22Rv1 (cell line): ENCODE results near the gene VPS37B.

Experiments used
- H3K27ac ChIP-seq: fragments of 450-650 bp; 2 replicates; pipeline ENCODE4 v1.5.1; 2017
- CTCF ChIP-seq: fragments of 450-650 bp; IDR thresholded peaks from 2 replicates; pipeline ENCODE4 v1.5.1; 2017; ENCODE audit warnings: mild to moderate bottlenecking
- ZFX ChIP-seq: fragments of 450-650 bp; IDR thresholded peaks from 2 replicates; pipeline ENCODE4 v1.6.1; 2017; ENCODE audit warnings: antibody characterized with exemption, borderline replicate concordance

Gene VPS37B

GRCh38 chr12:122862872-122863701, 32.8 kb downstream of the VPS37B start:
- H3K27ac ChIP-seq: peak overlapping the region; percentile 55
- TF ChIP-seq ZFX (no peak), CTCF (no peak)

GRCh38 chr12:122862110-122862634, 33.8 kb downstream of the VPS37B start:
- peak overlapping the region; percentile 55 for H3K27ac ChIP-seq
- no peak for TF ChIP-seq ZFX
- no peak for TF ChIP-seq CTCF

- peak overlapping the region; percentile 55; the same call in 1 of the 2 replicates for H3K27ac ChIP-seq
- no peak for TF ChIP-seq ZFX
- TF ChIP-seq CTCF: no peak
Measured at GRCh38 chr12:122861587-122861970, 34.3 kb downstream of the VPS37B start.

GRCh38 chr12:122860854-122861586, 34.9 kb downstream of the VPS37B start:
- TF ChIP-seq CTCF (no peak), ZFX (no peak)
- H3K27ac ChIP-seq: peak overlapping the region; percentile 55; the same call in 1 of the 2 replicates

- H3K27ac ChIP-seq: peak overlapping the region; percentile 25; the same call in 1 of the 2 replicates
- peak; percentile 98 for TF ChIP-seq CTCF
- TF ChIP-seq ZFX: no peak
Measured at GRCh38 chr12:122860040-122860853, 35.7 kb downstream of the VPS37B start.

GRCh38 chr12:122859303-122860039, 36.5 kb downstream of the VPS37B start:
- 0 out of 2 replicates have a peak overlapping the region, but pooled peaks have one; percentile 25 for H3K27ac ChIP-seq
- TF ChIP-seq ZFX: no peak
- no peak for TF ChIP-seq CTCF
